Esophagus mucosa (tissue), 1 donor: ENCODE data around the gene ZXDC. TPM values are rescaled to one million over a fixed set of nuclear protein-coding genes. Genes with fewer than 3 reads are reported as not detected.
A peak's percentile ranks its signal among the peaks of the same experiment; 100 is the strongest.

Source experiments
- ATAC-seq: fragments of 200-7000 bp; cut with Tn5 transposase; one replicate; pipeline ENCODE4 v1.9.1; 2020
- total RNA-seq: library from RNA; stranded (reverse); gene quantifications from one replicate; pipeline ENCODE4 v1.2.4, GENCODE V29; 2023
- donor health status: DM: yes; HTN: yes; CAD: no.

Gene ZXDC
- total RNA-seq, 1 donor from 2014 or later = 19.1 TPM

- ATAC-seq = peak; percentile 24
These were observed 61.3 kb downstream of the ZXDC start for GRCh38 chr3:126414406-126414805.

GRCh38 chr3:126413693-126414080, 62.0 kb downstream of the ZXDC start:
- ATAC-seq = no peak

- no peak for ATAC-seq
These were observed 62.6 kb downstream of the ZXDC start for GRCh38 chr3:126412841-126413692.

- ATAC-seq = no peak
These were observed 67.6 kb downstream of the ZXDC start for GRCh38 chr3:126408099-126408498.

- no peak for ATAC-seq
These were observed 68.2 kb downstream of the ZXDC start for GRCh38 chr3:126407412-126408044.

GRCh38 chr3:126406389-126407296, 69.0 kb downstream of the ZXDC start:
- ATAC-seq = no peak

- no peak for ATAC-seq
These were observed 72.9 kb downstream of the ZXDC start for GRCh38 chr3:126402666-126403302.

GRCh38 chr3:126402178-126402577, 73.5 kb downstream of the ZXDC start:
- ATAC-seq = no peak

- ATAC-seq = no peak
These were observed 74.0 kb downstream of the ZXDC start for GRCh38 chr3:126401611-126402160.

GRCh38 chr3:126399756-126400155, 75.9 kb downstream of the ZXDC start:
- no peak for ATAC-seq

- peak; percentile 80 for ATAC-seq
These were observed 76.3 kb downstream of the ZXDC start for GRCh38 chr3:126399351-126399735.

- peak; percentile 4 for ATAC-seq
These were observed 77.0 kb downstream of the ZXDC start for GRCh38 chr3:126398423-126399350.

- peak; percentile 20 for ATAC-seq
These were observed 77.9 kb downstream of the ZXDC start for GRCh38 chr3:126397610-126398422.

- ATAC-seq = no peak
These were observed 79.2 kb downstream of the ZXDC start for GRCh38 chr3:126396536-126396935.

- no peak for ATAC-seq
These were observed 79.7 kb downstream of the ZXDC start for GRCh38 chr3:126395846-126396513.

GRCh38 chr3:126394977-126395321, 80.7 kb downstream of the ZXDC start:
- ATAC-seq = no peak

GRCh38 chr3:126394179-126394976, 81.3 kb downstream of the ZXDC start, which contains the start of gene CFAP100:
Gene CFAP100 (plus strand): TSS chr3:126394909. CDS start chr3:126396001, 1,092 bp downstream.
- no peak for ATAC-seq

GRCh38 chr3:126393563-126393962, 82.1 kb downstream of the ZXDC start:
- ATAC-seq = no peak

GRCh38 chr3:126392246-126392645, 83.4 kb downstream of the ZXDC start:
- ATAC-seq = no peak
